Liver (tissue), 3 donors: ENCODE measurements around the gene TRO.

ENCODE experiments used
- CTCF ChIP-seq: fragments of 150-350 bp; IDR thresholded peaks from 2 replicates; pipeline ENCODE4 v1.5.1; 2017; ENCODE audit warnings: improper control_type of control experiment, low read depth, low read length; ENCODE audit not compliant: missing input control
- EGR1 ChIP-seq, 2 donors: IDR thresholded peaks; 2 replicates each; pipeline ENCODE4 v1.6.1; 2016 to 2018; ENCODE audit warnings: antibody characterized with exemption in 2 of 2, low read depth in 2 of 2
- GABPA ChIP-seq, 2 donors: IDR thresholded peaks in 1 of 2; conservative IDR thresholded peaks in 1 of 2; 2 replicates each; pipeline ENCODE4 v1.6.1; 2016; ENCODE audit warnings: antibody characterized with exemption in 2 of 2, mild to moderate bottlenecking in 1 of 2, moderate library complexity in 1 of 2
- MAX ChIP-seq: IDR thresholded peaks from 2 replicates; pipeline ENCODE4 v1.6.1; 2016; ENCODE audit warnings: antibody characterized with exemption
- RAD21 ChIP-seq, 2 donors: IDR thresholded peaks; 2 replicates each; pipeline ENCODE4 v1.6.1; 2016; ENCODE audit warnings: antibody characterized with exemption in 2 of 2, mild to moderate bottlenecking in 2 of 2
- SP1 ChIP-seq: IDR thresholded peaks from 2 replicates; pipeline ENCODE4 v1.6.1; 2018; ENCODE audit warnings: antibody characterized with exemption, mild to moderate bottlenecking
- TAF1 ChIP-seq: conservative IDR thresholded peaks from 2 replicates; pipeline ENCODE4 v1.6.1; 2016; ENCODE audit warnings: antibody characterized with exemption, mild to moderate bottlenecking
- donor health status: healthy.
- donor health status: healthy.

GRCh38 chrX:54931107-54931506, 10.5 kb downstream of the TRO start:
- TF ChIP-seq SP1 (no peak), CTCF (no peak), GABPA (IDR thresholded peaks at IDR 0.05 in 1 of 2, conservative IDR thresholded peaks at IDR 0.05 in 1 of 2) (no peak), MAX (no peak), RAD21 (IDR thresholded peaks at IDR 0.05) (no peak), EGR1 (IDR thresholded peaks at IDR 0.05; ENCODE audit: low read depth in 2 of 2) (no peak), TAF1 (no peak)
